ENCODE measurements around the gene LYST. TPM values are rescaled to one million over a fixed set of nuclear protein-coding genes. Genes with fewer than 3 reads are reported as not detected.

Gene LYST
- total RNA-seq, 1 experiment from 2014 or later = 4.8 TPM

GRCh38 chr1:235872270-235872669 is 5.6 kb upstream of the LYST start:
- H3K27me3 ChIP-seq (ENCODE audit: low read length) = no peaks in the 10 kb centered on the region
- no peaks in the 10 kb centered on the region for H3K9me2 ChIP-seq (replicated peaks; ENCODE audit: low read length)
- TF ChIP-seq EZH2phosphoT487 (IDR thresholded peaks at IDR 0.05; ENCODE audit: borderline replicate concordance, low read length) = no peak
- TF ChIP-seq CTCF (conservative IDR thresholded peaks at IDR 0.05; ENCODE audit: low read depth, low read length) = no peak
- TF ChIP-seq EZH2 (IDR thresholded peaks at IDR 0.05; ENCODE audit: low read length, unreplicated experiment) = no peak
- no peak overlapping the region for H2AFZ ChIP-seq (ENCODE audit: low read length)
- peaks cover 7% of the 10 kb centered on the region; the same call in 1 of the 2 replicates for H3K4me1 ChIP-seq (ENCODE audit: insufficient read depth, low read length)
- DNase-seq (no peak), ATAC-seq (no peak)
- ChIA-PET POLR2A (ENCODE audit: unreplicated experiment) (no interaction called here), CTCF (no interaction called here)
- no peaks in the 10 kb centered on the region for H3K36me3 ChIP-seq (ENCODE audit: low read depth, low read length)
- H3K4me3 ChIP-seq (ENCODE audit: low read length) = no peak overlapping the region
- no peak overlapping the region for H3K4me2 ChIP-seq (ENCODE audit: low read length)
- H3K79me2 ChIP-seq (ENCODE audit: low read length) = no peaks in the 10 kb centered on the region
- no peak overlapping the region for H3K9ac ChIP-seq (ENCODE audit: low read length)
- no TSS peak for BruUV-seq (replicated peaks)
- intact Hi-C loops (cut with micrococcal nuclease) = no loop called here
- no peak overlapping the region for H3K27ac ChIP-seq (ENCODE audit: low read length)
- no peaks in the 10 kb centered on the region for H3K9me3 ChIP-seq (ENCODE audit: low read length)
- no peaks in the 10 kb centered on the region for H3F3A ChIP-seq (ENCODE audit: low read length, unreplicated experiment)
- H4K20me1 ChIP-seq (ENCODE audit: low read length) = no peaks in the 10 kb centered on the region

- no TSS peak for BruUV-seq (replicated peaks)
- DNase-seq (no peak), ATAC-seq (no peak)
- Histone ChIP-seq H2AFZ (ENCODE audit: low read length) (peak overlapping the region; percentile 97; the same call in 1 of the 2 replicates), H3K79me2 (ENCODE audit: low read length) (peaks cover 31% of the 10 kb centered on the region), H3K9ac (ENCODE audit: low read length) (peak overlapping the region; percentile 63; the same call in 1 of the 2 replicates), H3K27ac (ENCODE audit: low read length) (no peak overlapping the region), H4K20me1 (ENCODE audit: low read length) (no peaks in the 10 kb centered on the region), H3F3A (ENCODE audit: low read length, unreplicated experiment) (no peaks in the 10 kb centered on the region), H3K9me3 (ENCODE audit: low read length) (no peaks in the 10 kb centered on the region), H3K36me3 (ENCODE audit: low read depth, low read length) (no peaks in the 10 kb centered on the region), H3K4me3 (ENCODE audit: low read length) (peak overlapping the region; percentile 88), H3K27me3 (ENCODE audit: low read length) (no peaks in the 10 kb centered on the region), H3K4me2 (ENCODE audit: low read length) (peak overlapping the region; percentile 96), H3K4me1 (ENCODE audit: insufficient read depth, low read length) (peaks cover 18% of the 10 kb centered on the region), H3K9me2 (replicated peaks; ENCODE audit: low read length) (no peaks in the 10 kb centered on the region)
- POLR2A ChIA-PET (ENCODE audit: unreplicated experiment) = no interaction called here
- no peak for TF ChIP-seq CTCF (conservative IDR thresholded peaks at IDR 0.05; ENCODE audit: low read depth, low read length)
- TF ChIP-seq EZH2 (IDR thresholded peaks at IDR 0.05; ENCODE audit: low read length, unreplicated experiment) = no peak
- no peak for TF ChIP-seq EZH2phosphoT487 (IDR thresholded peaks at IDR 0.05; ENCODE audit: borderline replicate concordance, low read length)
- intact Hi-C loops (cut with micrococcal nuclease) = loop anchor here (1.0 to 2.0 kb wide), 2 partner anchors 43 to 103 kb away; no protein-coding TSS in a partner anchor
- CTCF ChIA-PET = interaction anchor here (0.6 kb wide), 1 partner anchor 49 kb away, joined by 3 read pairs; no protein-coding TSS in a partner anchor
Observed at GRCh38 chr1:235867903-235868469, 1.3 kb upstream of the LYST start.
